Esophagus muscularis mucosa (tissue), 4 donors: ENCODE measurements around the gene ADAR.

Source experiments
- EP300 ChIP-seq: sonication (generic); formaldehyde crosslinking; IDR thresholded peaks from one replicate; pipeline ENCODE4 v1.6.1; 2017; ENCODE audit warnings: antibody characterized with exemption
- POLR2A ChIP-seq: fragments of 450-650 bp; IDR thresholded peaks from one replicate; pipeline ENCODE4 v1.6.1; 2017; ENCODE audit warnings: antibody characterized with exemption, moderate library complexity, mild to moderate bottlenecking, low read depth
- POLR2AphosphoS5 ChIP-seq, 2 donors: sonication (generic); formaldehyde crosslinking; IDR thresholded peaks; one replicate each; pipeline ENCODE4 v1.6.1; 2017; ENCODE audit warnings: antibody characterized with exemption in 2 of 2
- TF ChIP-seq, protein P1 (sequence below), 3 experiments: fragments of 200-600 bp in 2 of 3; fragments of 450-650 bp in 1 of 3; sonication (generic) in 2 of 3; IDR thresholded peaks; one replicate each; pipeline ENCODE4 v1.5.1; 2017 to 2019; ENCODE audit warnings: antibody characterized with exemption in 3 of 3, mild to moderate bottlenecking in 2 of 3, moderate library complexity in 1 of 3

DNA sequence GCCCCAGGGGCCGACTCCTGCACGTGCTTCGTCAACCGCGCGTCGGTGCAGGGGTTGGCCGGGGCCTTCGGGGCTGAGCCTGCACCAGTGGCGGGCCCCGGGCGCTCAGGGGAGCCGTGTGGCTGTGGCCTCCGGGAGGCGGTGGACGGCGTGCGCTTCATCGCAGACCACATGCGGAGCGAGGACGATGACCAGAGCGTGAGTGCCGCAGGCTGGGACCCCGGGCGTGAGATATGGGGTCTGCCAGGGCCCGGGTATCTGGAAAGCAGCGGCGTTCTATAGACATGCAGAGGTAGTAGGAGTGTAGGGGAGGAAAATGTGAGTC is 36.1 kb downstream of the ADAR start:
- no peak for TF ChIP-seq POLR2AphosphoS5 (IDR thresholded peaks at IDR 0.05)
- TF ChIP-seq, protein P1, sequence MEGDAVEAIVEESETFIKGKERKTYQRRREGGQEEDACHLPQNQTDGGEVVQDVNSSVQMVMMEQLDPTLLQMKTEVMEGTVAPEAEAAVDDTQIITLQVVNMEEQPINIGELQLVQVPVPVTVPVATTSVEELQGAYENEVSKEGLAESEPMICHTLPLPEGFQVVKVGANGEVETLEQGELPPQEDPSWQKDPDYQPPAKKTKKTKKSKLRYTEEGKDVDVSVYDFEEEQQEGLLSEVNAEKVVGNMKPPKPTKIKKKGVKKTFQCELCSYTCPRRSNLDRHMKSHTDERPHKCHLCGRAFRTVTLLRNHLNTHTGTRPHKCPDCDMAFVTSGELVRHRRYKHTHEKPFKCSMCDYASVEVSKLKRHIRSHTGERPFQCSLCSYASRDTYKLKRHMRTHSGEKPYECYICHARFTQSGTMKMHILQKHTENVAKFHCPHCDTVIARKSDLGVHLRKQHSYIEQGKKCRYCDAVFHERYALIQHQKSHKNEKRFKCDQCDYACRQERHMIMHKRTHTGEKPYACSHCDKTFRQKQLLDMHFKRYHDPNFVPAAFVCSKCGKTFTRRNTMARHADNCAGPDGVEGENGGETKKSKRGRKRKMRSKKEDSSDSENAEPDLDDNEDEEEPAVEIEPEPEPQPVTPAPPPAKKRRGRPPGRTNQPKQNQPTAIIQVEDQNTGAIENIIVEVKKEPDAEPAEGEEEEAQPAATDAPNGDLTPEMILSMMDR (IDR thresholded peaks at IDR 0.05), result no peak
- TF ChIP-seq EP300, result no peak
- no peak for TF ChIP-seq POLR2A
